Measurements from ENCODE around the gene LETM1.
"Not testable (repeated sequence)": the region's sequence is repeated elsewhere in the genome, so short reads cannot be mapped to it uniquely, and the experiment has no call there.

Gene LETM1

DNA sequence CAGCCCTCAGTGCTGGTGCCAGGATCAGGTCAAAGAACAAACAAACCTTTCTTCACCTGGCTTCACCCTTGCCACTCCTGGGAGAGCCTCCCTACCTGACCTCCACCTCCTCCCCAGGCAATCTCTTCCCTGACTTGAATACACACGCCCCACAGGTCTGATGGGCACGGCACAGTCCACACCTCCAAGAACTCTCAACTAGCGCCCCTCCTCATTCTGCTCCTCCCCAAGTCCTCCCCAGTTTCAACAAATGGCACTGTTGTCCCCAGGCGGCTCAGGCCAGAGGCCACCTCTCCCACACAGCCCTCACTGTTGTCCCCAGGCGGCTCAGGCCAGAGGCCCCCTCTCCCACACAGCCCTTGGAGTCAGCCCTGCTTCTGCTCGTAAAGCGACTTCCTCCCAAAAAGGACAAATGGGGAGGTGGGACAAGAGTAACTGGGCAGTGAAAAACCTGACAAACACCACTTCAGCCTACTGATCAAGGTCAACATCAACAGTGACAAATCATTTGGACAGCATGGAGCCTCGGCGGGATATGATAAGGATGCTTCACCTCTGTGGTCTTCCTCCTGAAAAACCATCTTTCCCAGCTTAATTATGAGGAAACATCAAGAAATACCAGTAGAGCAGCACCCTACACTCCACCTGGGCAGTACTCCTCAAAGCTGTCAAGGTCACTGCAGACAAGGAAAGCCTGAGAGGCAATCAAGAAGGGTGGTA, 2.9 kb downstream of the LETM1 start:
- no peak for DNase-seq

GRCh38 chr4:1851575-1852410, 4.2 kb downstream of the LETM1 start:
- DNase-seq = no peak

GRCh38 chr4:1851160-1851559, 4.8 kb downstream of the LETM1 start:
- DNase-seq = no peak

DNA sequence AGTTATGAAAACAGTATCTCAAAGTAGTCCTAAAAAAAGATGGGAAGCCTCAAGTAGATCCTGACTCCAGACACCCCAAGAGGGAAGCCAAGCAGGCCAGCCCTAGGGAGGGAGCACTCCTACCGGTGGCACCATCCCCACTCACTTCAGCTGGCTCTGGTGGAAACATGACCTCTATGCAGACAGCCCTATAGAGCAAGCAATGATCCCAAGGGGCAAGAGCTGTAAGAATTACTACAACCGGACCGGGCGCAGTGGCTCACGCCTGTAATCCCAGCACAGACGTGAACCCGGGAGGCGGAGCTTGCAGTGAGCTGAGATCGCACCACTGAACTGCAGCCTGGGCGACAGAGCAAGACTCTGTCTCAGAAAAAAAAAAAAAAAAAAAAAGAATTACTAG, 5.7 kb downstream of the LETM1 start:
- no peak for DNase-seq

DNA sequence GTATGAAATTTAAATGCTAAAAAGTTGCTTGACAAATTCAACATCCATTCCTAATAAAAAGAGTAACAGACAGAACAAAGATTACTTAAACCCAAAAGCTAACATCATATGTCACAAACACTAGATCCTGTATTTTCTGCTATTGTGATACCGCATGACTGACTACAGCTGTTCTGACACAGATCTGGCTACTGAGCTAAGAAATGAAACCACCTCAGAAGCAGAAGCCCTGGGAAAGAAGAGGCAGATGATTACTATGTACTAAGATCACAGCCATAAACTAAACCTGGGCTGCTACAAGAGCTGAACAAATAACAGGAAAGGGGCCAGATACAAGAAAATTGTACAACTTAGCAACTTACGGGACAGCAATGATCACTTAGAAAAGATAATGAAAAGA, 9.4 kb downstream of the LETM1 start:
- no peak for DNase-seq

- not testable (repeated sequence) for DNase-seq
Measured at GRCh38 chr4:1844618-1845017, 11.3 kb downstream of the LETM1 start.

GRCh38 chr4:1843852-1844251, 12.1 kb downstream of the LETM1 start:
- no peak for DNase-seq

DNA sequence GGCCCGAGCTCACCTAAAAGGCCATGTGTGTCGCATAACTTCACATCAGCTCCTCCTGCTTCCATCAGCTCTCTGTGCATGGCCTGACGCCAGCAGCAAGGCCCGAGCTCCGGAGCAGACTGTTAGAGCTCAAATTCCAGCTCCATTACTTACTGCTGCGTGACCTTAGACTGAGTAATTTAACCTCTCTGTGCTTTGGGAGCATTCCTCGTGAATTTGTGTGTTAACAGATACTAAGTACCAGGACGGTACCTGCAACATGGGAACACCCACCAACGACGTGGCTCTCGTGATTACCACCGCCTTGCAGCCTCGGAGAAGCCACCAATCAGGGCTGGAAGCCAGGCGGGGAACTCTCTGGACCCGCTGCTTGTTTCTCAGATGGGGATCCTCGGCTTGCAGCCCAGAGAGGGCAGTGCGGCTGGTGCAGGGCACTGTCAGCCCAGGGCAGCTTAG, 12.9 kb downstream of the LETM1 start:
- DNase-seq = no peak

DNA sequence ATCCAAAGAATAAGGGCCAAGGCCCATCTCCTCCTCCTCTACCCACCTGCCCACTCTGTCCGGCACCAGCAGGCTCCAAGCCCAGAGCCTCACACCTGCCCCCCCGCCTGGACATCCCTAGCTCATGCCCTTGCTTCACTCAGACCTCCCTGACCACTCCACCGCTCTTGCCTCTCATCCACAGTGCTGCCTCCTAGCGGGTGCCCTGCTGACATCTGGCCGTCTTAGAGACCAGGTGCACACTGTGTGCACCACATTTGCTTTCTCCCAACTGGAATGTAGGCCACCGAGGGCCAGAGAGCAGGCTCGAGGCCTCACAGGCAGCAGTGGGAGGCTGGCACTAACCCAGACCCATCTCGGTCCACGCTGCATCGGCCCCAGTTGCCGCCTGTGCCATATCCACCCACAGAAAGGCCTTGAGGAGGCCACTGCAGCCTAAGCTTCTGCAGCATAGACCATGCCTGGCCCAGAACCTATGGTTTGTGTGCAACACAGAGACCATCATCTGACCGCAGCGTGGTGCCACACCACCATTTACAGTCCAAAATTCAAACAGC, 13.5 kb downstream of the LETM1 start:
- no peak for DNase-seq

DNA sequence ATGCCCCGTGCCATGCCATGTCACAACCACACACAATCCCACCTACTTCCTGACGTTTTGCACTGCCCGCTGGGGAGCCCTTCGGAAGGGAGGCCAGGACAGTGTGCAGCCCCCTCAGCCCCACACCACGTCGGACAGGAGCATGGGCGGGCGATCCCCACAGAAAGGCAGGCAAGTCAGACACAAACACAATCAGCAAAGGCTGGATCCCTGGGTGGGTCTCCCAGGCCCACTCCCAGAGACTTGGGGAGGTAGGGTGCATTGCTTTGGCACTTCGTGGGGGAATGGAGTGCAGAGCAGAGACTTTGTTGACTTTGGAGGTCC, 14.1 kb downstream of the LETM1 start:
- no peak for DNase-seq

GRCh38 chr4:1841201-1841886, 14.6 kb downstream of the LETM1 start:
- no peak for DNase-seq

DNA sequence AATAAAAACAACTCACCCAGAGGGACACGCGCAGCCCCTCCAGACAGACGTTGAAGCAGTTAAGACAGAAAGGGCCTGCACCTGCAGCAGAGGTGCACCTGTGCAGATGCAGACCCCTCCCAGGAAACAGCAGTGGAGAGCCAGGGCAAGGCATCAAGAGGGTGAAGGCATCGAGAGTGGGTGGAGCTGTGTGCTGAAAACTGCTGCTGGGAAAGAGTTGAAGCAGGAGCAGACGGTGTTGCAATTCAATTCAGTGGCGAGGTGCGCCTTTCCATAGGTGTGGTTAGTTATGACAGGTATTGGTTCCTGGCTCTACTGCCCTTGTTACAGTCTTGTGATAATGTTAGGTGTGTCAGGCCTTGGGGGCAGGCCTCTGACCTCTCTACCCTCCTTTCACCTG, 16.7 kb downstream of the LETM1 start:
- DNase-seq = no peak

DNA sequence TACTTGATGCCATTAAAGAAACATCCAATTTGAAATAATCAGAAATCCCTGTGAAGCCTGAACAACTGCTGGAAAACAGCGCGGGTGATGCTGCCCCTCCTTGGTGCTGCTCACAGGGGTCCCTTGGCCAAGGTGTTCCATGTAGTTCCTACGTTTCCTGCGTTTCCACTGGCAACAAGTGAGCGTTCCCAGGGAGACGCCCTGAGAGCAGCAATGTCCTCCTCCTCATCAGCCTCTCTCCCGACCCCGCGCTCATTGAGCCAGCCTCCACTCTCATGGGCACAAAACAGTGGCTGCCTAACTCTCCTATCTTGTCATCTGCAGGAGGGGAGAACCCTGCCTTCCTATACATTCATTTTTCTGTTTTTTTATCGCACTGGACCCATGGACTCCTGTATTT, 18.9 kb downstream of the LETM1 start:
- DNase-seq = no peak

- no peak for DNase-seq
Measured at GRCh38 chr4:1836650-1837049, 19.3 kb downstream of the LETM1 start.

DNA sequence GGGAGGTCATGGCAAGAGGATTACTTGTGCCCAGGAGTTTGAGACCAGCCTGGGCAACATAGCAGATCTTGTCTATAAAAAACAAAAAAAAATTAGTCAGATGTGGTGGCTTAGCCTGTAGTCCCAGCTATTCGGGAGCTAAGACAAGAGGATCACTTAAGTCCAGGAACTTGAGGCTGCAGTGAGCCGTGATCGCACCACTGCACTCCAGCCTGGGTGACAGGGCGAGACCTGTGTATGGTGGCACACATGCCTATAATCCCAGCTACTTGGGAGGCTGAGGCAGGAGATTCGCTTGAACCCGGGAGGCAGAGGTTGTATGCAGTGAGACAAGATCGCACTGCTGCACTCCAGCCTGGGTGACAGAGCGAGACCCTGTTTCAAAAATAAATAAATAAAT, 20.1 kb downstream of the LETM1 start:
- not testable (repeated sequence) for DNase-seq

- DNase-seq = no peak
Measured at GRCh38 chr4:1834047-1834775, 21.7 kb downstream of the LETM1 start.

GRCh38 chr4:1833307-1834046, 22.5 kb downstream of the LETM1 start:
- no peak for DNase-seq

- DNase-seq = no peak
Measured at GRCh38 chr4:1832690-1833089, 23.3 kb downstream of the LETM1 start.

GRCh38 chr4:1831331-1831730, 24.6 kb downstream of the LETM1 start:
- DNase-seq = no peak

GRCh38 chr4:1830642-1831228, 25.2 kb downstream of the LETM1 start:
- DNase-seq = no peak

- DNase-seq = no peak
Measured at GRCh38 chr4:1830234-1830633, 25.7 kb downstream of the LETM1 start.
